Colon (tissue), 2 donors: ENCODE data around the gene S100A11.
"Not testable (repeated sequence)": the region's sequence is repeated elsewhere in the genome, so short reads cannot be mapped to it uniquely, and the experiment has no call there.

Experiments
- FAIRE-seq: peaks from 2 replicates; lab custom pipeline; 2012; peaks lifted over from hg19 to GRCh38; lab: Jason Lieb, UNC
- donor health status: control.
- donor health status: control.

S100A11 gene

GRCh38 chr1:152036267-152037216, at the start of gene S100A11:
Gene S100A11, minus strand, starts transcription at chr1:152037004. Its CDS starts 89 bp downstream, at chr1:152036915.
- no peak for FAIRE-seq

- no peak for FAIRE-seq
Measured at GRCh38 chr1:152084853-152085252, 48.0 kb upstream of the S100A11 start.

- FAIRE-seq: not testable (repeated sequence)
Measured at GRCh38 chr1:152081026-152081425, 44.2 kb upstream of the S100A11 start.

- FAIRE-seq: not testable (repeated sequence)
Measured at GRCh38 chr1:152080494-152080893, 43.7 kb upstream of the S100A11 start.

- FAIRE-seq: no peak
Measured at GRCh38 chr1:152078831-152079441, 42.1 kb upstream of the S100A11 start.

GRCh38 chr1:152072311-152072710, 35.5 kb upstream of the S100A11 start:
- no peak for FAIRE-seq

GRCh38 chr1:152071123-152071522, 34.3 kb upstream of the S100A11 start:
- no peak for FAIRE-seq

GRCh38 chr1:152067929-152068328, 31.1 kb upstream of the S100A11 start:
- no peak for FAIRE-seq

- no peak for FAIRE-seq
Measured at GRCh38 chr1:152067150-152067549, 30.3 kb upstream of the S100A11 start.

GRCh38 chr1:152061952-152062351, 25.1 kb upstream of the S100A11 start:
- no peak for FAIRE-seq

- no peak for FAIRE-seq
Measured at GRCh38 chr1:152053375-152053774, 16.6 kb upstream of the S100A11 start.

- no peak for FAIRE-seq
Measured at GRCh38 chr1:152052606-152053005, 15.8 kb upstream of the S100A11 start.

- no peak for FAIRE-seq
Measured at GRCh38 chr1:152050886-152051675, 14.3 kb upstream of the S100A11 start.

- FAIRE-seq: no peak
Measured at GRCh38 chr1:152049291-152050083, 12.7 kb upstream of the S100A11 start.

- FAIRE-seq: no peak
Measured at GRCh38 chr1:152048416-152049009, 11.7 kb upstream of the S100A11 start.

- no peak for FAIRE-seq
Measured at GRCh38 chr1:152047730-152048415, 11.1 kb upstream of the S100A11 start.

GRCh38 chr1:152047413-152047729, 10.6 kb upstream of the S100A11 start:
- FAIRE-seq: no peak

- FAIRE-seq: no peak
Measured at GRCh38 chr1:152044386-152044785, 7.6 kb upstream of the S100A11 start.

GRCh38 chr1:152043870-152044269, 7.1 kb upstream of the S100A11 start:
- FAIRE-seq: no peak

GRCh38 chr1:152042030-152042429, 5.2 kb upstream of the S100A11 start:
- FAIRE-seq: no peak

- FAIRE-seq: no peak
Measured at GRCh38 chr1:152039886-152040285, 3.1 kb upstream of the S100A11 start.
